Activated naive CD8-positive, alpha-beta T cell (primary cell): ENCODE data around the gene LDHA.

Experiments used
- H3K27ac Mint-ChIP-seq: one replicate; pipeline ENCODE4 v1.8.0; 2021; ENCODE audit warnings: mixed read lengths
- H3K27me3 Mint-ChIP-seq: one replicate; pipeline ENCODE4 v1.8.0; 2021; ENCODE audit warnings: mixed read lengths
- H3K36me3 Mint-ChIP-seq: one replicate; pipeline ENCODE4 v1.8.0; 2021; ENCODE audit warnings: mixed read lengths
- H3K4me1 Mint-ChIP-seq: one replicate; pipeline ENCODE4 v1.8.0; 2021; ENCODE audit warnings: low read depth, mixed read lengths
- H3K4me3 Mint-ChIP-seq: one replicate; pipeline ENCODE4 v1.8.0; 2021; ENCODE audit warnings: mild to moderate bottlenecking, mixed read lengths
- H3K9me3 Mint-ChIP-seq: one replicate; pipeline ENCODE4 v1.8.0; 2021; ENCODE audit warnings: low read depth, mixed read lengths

LDHA gene

DNA sequence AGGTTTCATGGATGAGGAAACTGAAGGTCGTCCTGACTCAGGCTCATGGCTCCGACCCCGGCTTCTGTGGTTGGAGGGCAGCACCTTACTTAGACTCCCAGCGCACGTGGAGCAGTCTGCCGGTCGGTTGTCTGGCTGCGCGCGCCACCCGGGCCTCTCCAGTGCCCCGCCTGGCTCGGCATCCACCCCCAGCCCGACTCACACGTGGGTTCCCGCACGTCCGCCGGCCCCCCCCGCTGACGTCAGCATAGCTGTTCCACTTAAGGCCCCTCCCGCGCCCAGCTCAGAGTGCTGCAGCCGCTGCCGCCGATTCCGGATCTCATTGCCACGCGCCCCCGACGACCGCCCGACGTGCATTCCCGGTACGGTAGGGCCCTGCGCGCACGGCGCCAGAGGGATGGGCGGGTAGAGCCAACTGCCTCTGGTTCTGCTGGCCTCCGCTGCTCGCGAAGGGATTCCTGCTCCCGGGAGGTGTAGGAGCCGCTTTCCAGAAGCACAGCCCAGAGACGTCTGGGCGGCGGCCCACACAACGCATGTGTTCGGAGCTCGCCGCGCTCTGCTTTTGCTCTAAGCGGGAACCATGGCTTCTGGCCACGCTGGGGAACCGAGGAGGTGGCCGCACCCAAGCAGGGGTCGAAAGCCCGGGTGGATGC, at the start of gene LDHA:
Gene LDHA (plus strand): TSS at position 289 of the 653 bp plus-strand sequence. CDS start 2,280 bp downstream, outside the sequence.
- H3K27me3 Mint-ChIP-seq: no peaks in the 10 kb centered on the region
- H3K4me3 Mint-ChIP-seq: peak within 1 kb of the TSS; percentile 96
- H3K36me3 Mint-ChIP-seq: peaks cover 16% of the 10 kb centered on the region
- H3K4me1 Mint-ChIP-seq: peaks cover 44% of the 10 kb centered on the region
- H3K9me3 Mint-ChIP-seq: no peaks in the 10 kb centered on the region
- peak within 1 kb of the TSS; percentile 98 for H3K27ac Mint-ChIP-seq

DNA sequence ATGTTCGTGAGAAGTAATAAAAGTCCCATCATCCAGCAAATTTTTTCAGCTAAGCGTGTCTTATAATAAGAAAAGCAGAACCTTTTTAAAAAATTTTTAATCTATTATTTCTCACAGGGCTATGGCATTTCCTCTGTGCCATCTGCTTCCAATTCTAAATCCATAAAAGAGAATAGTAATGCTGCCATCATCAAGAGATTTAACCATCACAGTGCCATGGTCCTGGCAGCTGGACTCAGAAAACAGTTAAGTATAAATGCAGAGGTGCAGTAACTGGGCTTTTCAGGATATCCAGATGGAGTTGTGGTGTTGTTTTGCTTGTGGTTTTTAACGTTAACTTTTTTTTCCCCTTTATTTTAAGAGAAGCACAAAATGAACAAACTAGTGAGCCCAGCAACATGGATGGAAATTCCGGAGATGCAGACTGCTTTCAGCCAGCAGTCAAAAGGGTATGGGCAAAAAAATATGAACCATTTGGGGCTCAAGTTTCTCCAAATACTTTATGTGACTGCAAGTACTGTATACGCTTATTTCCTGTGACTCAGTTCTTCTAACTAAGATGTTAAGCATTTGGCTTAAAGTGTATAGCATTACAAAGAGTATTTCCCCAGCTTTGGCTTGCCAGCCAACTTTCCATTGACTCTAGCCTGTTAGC, 46.8 kb upstream of the LDHA start:
- H3K9me3 Mint-ChIP-seq: no peaks in the 10 kb centered on the region
- no peak overlapping the region for H3K27ac Mint-ChIP-seq
- H3K27me3 Mint-ChIP-seq: no peaks in the 10 kb centered on the region
- H3K4me3 Mint-ChIP-seq: no peak overlapping the region
- H3K36me3 Mint-ChIP-seq: peaks cover 9% of the 10 kb centered on the region
- H3K4me1 Mint-ChIP-seq: no peaks in the 10 kb centered on the region

DNA sequence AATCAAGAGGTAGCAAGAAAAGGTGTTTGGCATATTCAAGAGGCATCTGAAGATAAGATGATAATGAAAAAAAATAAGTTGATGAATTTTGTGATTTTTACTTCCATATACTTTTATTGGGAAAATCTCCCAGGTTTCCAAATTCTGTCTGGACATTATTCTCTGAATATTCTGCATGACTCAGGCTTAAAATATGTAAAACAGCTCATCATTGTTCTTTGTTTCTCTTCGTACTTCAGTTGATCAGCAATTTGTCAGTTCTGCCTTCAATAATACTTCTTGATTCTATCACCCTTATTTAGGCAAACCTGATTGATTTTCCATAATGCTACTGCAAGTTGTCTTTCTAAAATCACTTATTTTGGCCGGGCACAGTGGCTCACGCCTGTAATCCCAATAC, 41.8 kb upstream of the LDHA start:
- Mint-ChIP-seq H3K4me3 (no peak overlapping the region), H3K36me3 (peaks cover 7% of the 10 kb centered on the region), H3K27ac (peak overlapping the region; percentile 41), H3K4me1 (no peaks in the 10 kb centered on the region), H3K27me3 (no peaks in the 10 kb centered on the region), H3K9me3 (no peaks in the 10 kb centered on the region)

DNA sequence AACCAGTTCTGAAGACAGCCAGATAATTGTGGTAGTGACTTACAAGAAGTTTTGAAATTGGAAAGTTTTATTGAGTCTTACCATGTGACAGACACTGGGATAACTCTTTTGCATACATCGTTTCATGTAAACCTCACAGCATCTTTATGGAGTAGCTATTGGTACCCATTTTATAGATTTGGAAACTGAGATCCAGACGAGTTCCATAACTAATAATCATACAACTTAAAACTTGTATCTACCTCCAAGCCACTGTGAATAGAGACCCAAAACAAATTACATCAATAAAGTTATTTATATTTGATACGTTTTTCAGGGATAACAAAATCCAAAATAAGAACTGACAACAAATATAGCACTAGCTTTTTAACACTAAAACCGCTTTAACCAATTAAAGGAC, 35.7 kb upstream of the LDHA start:
- Mint-ChIP-seq H3K27me3 (no peaks in the 10 kb centered on the region), H3K27ac (no peak overlapping the region), H3K4me3 (no peak overlapping the region), H3K36me3 (peaks cover 9% of the 10 kb centered on the region), H3K4me1 (no peaks in the 10 kb centered on the region), H3K9me3 (no peaks in the 10 kb centered on the region)

DNA sequence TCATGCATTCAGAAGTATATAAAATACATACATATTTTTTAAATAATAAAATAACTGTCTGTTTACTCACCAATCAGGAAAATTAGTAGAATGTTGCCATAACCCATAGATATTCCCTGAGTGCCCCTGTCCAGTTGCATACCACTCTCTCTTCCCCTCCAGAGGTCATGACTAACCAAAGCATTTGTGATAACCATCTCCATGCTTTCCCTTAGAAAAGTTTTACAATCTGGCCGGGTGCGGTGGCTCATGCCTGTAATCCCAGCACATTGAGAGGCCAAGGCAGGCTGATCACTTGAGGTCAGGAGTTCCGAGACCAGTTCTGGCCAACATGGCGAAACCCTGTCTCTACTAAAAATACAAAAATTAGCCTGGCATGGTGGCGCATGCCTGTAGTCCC, 33.2 kb upstream of the LDHA start:
- no peak overlapping the region for H3K27ac Mint-ChIP-seq
- H3K36me3 Mint-ChIP-seq: peaks cover 12% of the 10 kb centered on the region
- H3K27me3 Mint-ChIP-seq: no peaks in the 10 kb centered on the region

DNA sequence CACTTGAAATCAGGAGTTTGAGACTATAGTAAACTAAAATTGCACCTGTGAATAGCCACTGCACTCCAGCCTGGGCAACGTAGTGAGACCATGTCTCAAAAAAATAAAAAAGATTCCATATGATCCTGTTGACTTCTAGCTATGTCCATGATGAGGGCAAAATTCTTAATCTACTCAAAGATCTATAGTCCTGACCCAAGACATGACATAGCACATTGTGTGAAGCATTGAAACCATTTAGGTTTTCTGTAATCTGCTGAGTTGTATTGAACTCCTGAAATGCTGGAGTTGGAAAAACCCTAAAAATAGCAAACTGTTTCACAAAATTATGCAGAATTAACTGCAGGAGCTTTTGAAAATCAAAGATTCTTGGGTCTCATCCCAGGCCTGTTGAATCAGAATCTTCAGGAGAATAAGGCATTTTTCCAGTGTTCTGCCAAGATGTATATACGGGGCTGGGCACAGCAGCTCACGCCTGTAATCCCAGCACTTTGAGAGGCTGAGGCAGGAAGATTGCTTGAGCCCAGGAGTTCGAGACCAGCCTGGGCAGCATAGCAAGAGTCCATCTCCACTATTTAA, 29.8 kb upstream of the LDHA start:
- no peaks in the 10 kb centered on the region for H3K9me3 Mint-ChIP-seq
- H3K4me1 Mint-ChIP-seq: peaks cover 2% of the 10 kb centered on the region
- H3K36me3 Mint-ChIP-seq: peaks cover 7% of the 10 kb centered on the region
- H3K27ac Mint-ChIP-seq: no peak overlapping the region
- no peaks in the 10 kb centered on the region for H3K27me3 Mint-ChIP-seq
- H3K4me3 Mint-ChIP-seq: no peak overlapping the region

More for the DNA sequence above, 33.2 kb upstream of the LDHA start:
- Mint-ChIP-seq H3K4me3 (no peak overlapping the region), H3K9me3 (no peaks in the 10 kb centered on the region), H3K4me1 (no peaks in the 10 kb centered on the region)

DNA sequence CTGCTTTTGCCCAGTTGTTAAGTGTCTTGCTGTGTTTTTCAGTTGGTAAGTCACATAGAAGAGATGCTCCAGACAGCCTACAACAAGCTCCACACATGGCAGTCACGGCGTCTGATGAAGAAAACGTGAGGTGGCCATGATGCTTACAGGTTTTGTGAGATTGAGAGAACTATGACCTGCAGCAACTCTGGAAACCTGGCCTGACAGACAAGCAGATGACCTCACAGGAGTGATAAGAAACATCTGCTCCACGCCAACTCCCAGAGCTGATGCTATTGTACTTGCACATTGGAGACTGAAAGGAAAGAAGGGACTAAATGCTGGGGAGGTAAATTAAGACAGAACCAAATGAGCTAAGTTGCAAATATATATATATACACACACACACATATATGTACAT, 28.6 kb upstream of the LDHA start:
- H3K36me3 Mint-ChIP-seq: peaks cover 7% of the 10 kb centered on the region
- peak overlapping the region; percentile 61 for H3K27ac Mint-ChIP-seq
- H3K27me3 Mint-ChIP-seq: no peaks in the 10 kb centered on the region
- H3K4me3 Mint-ChIP-seq: no peak overlapping the region
- no peaks in the 10 kb centered on the region for H3K9me3 Mint-ChIP-seq
- H3K4me1 Mint-ChIP-seq: peaks cover 2% of the 10 kb centered on the region

DNA sequence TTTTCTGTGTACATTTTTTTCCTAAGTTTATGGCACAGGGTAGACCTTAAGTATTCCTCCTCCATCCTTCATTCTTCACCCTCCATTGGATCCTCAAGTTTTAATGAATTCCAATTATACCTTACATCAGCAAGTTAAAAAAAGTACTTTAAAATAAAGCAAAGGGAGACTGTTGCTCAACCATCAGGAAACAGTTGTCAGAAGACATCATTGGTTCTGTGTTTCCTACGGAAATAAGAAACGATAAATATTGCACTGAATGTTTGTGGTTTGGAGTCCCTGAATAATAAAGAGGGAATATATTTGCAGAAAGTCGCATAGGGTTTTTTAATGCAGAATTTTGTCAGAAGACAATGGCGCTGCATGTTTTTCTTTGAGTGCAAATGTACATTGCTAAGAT, 28.1 kb upstream of the LDHA start:
- peaks cover 9% of the 10 kb centered on the region for H3K36me3 Mint-ChIP-seq
- H3K4me3 Mint-ChIP-seq: no peak overlapping the region
- peaks cover 2% of the 10 kb centered on the region for H3K4me1 Mint-ChIP-seq
- H3K9me3 Mint-ChIP-seq: no peaks in the 10 kb centered on the region
- H3K27ac Mint-ChIP-seq: no peak overlapping the region
- H3K27me3 Mint-ChIP-seq: no peaks in the 10 kb centered on the region

DNA sequence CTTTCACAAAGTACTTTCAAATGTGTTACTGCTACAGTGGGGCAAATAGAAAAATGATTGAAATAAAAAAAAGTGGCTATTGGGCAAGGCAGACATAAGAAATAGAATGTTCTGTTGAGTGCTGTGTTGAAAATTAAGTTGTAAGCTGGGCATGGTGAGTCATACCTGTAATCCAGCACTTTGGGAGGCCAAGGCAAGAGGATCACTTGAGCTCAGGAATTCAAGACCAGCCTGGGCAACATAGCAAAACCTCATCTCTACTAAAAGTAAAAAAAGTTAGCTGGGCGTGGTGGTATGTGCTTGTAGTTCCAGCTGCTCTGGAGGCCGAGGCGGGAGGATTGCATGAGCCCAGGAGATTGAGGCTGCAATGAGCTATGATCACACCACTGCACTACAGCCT, 26.9 kb upstream of the LDHA start:
- Mint-ChIP-seq H3K27me3 (no peaks in the 10 kb centered on the region), H3K9me3 (no peaks in the 10 kb centered on the region), H3K4me1 (peaks cover 2% of the 10 kb centered on the region), H3K36me3 (peaks cover 9% of the 10 kb centered on the region), H3K27ac (peak overlapping the region; percentile 13), H3K4me3 (no peak overlapping the region)

DNA sequence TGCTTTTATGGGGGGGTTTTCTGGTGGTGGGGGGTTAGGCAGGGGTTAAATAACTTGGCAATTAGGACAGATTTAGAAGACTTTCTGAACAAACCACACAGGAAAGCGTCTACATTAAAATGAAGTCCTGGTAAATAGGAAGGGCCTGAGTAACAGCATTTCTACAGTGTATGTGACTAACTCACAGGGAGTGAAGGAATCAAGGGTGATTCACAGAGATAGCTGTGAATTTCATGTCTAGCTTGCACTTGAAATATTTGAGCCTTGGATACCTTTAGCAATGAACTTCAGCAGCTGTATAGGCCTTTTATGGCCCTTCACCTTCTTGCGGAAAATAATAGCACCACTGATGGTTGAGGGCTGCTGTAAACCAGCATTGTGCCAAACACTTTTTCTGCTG, 26.1 kb upstream of the LDHA start:
- Mint-ChIP-seq H3K9me3 (no peaks in the 10 kb centered on the region), H3K36me3 (peaks cover 9% of the 10 kb centered on the region), H3K27me3 (no peaks in the 10 kb centered on the region), H3K27ac (peak overlapping the region; percentile 56), H3K4me1 (peaks cover 2% of the 10 kb centered on the region), H3K4me3 (no peak overlapping the region)

DNA sequence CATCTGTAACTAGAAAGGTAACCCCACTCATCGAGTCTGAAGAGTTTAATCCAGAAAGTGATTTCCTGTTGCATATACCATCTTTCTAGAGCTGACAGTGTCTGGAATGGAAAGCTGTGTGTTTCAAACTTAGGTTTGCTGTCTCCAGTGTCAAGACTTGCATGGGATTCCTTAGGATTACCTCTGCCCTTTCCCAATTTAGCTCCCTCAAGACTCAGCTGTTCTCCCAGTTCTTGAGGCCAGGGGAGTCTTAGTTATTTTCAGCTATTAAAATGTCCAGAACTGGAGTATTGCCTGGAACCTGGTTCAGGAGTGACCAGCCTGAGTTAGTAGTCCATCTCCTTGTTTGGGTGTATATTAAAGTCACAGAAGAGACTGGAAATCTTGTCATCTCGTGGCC, 25.0 kb upstream of the LDHA start:
- no peaks in the 10 kb centered on the region for H3K27me3 Mint-ChIP-seq
- peaks cover 2% of the 10 kb centered on the region for H3K4me1 Mint-ChIP-seq
- H3K36me3 Mint-ChIP-seq: peaks cover 6% of the 10 kb centered on the region
- no peak overlapping the region for H3K4me3 Mint-ChIP-seq
- H3K9me3 Mint-ChIP-seq: no peaks in the 10 kb centered on the region
- H3K27ac Mint-ChIP-seq: no peak overlapping the region

DNA sequence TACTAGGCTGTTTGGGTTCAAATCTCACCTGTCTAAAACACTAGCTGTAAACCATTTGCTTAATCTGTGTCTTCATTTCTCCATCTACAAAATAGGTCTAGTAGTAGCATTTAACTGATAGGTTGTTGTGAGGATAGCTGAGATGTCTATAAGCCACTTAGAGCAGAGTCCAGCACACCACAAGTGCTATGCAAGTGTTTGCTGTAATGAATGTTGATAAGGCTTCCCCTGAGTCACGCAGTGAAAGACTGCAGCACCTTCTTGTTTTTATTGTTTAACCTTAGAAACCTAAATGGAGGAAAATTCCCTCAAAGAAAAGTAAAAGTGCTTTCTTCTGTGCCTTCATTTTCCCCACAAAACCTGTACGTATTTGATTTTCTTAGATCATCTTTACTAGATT, 23.1 kb upstream of the LDHA start:
- H3K27ac Mint-ChIP-seq: no peak overlapping the region
- no peaks in the 10 kb centered on the region for H3K9me3 Mint-ChIP-seq

DNA sequence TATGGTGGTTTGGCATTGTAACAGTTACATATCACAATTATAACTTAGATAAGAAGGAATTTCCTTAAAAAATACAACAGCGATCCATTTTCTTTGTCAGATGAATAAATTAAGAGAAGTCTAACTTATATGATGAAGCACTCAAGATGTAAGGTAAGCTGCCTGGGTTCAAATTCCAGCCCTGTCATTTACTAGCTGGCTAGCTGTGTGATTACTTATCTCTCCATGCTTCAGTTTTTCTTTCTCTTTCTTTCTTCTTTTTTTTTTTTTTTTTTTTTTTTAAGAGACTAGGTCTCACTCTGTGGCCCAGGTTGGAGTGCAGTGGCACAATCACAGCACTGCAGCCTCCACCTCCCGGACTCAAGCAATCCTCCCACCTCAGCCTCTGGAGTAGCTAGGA, 22.2 kb upstream of the LDHA start:
- Mint-ChIP-seq H3K27ac (no peak overlapping the region), H3K36me3 (peaks cover 2% of the 10 kb centered on the region), H3K4me1 (peaks cover 2% of the 10 kb centered on the region), H3K27me3 (no peaks in the 10 kb centered on the region), H3K9me3 (no peaks in the 10 kb centered on the region), H3K4me3 (no peak overlapping the region)

More for the DNA sequence above, 23.1 kb upstream of the LDHA start:
- H3K4me1 Mint-ChIP-seq: peaks cover 2% of the 10 kb centered on the region
- peaks cover 4% of the 10 kb centered on the region for H3K36me3 Mint-ChIP-seq
- no peak overlapping the region for H3K4me3 Mint-ChIP-seq
- H3K27me3 Mint-ChIP-seq: no peaks in the 10 kb centered on the region

DNA sequence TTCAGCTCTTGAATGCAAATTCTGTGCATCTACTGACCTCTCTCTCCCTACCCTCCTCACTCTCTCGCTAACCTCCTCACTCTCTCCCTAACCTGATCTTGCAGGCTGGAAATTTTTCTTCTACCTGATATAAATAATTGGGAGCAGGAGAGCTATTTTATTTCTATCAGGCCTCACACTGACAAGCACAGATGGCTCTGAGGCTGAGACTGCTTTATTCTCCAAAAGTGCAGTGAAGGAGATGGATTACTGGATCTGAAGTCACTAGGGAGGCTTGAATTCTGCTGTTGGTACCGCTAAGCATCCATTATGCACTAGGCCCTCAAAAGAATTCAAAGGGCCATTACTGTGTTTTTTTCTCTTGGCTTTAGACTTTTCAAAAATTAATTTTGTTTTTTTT, 19.4 kb upstream of the LDHA start:
- no peaks in the 10 kb centered on the region for H3K27me3 Mint-ChIP-seq
- H3K4me1 Mint-ChIP-seq: no peaks in the 10 kb centered on the region
- no peaks in the 10 kb centered on the region for H3K9me3 Mint-ChIP-seq
- H3K27ac Mint-ChIP-seq: no peak overlapping the region
- H3K36me3 Mint-ChIP-seq: peaks cover 2% of the 10 kb centered on the region
- no peak overlapping the region for H3K4me3 Mint-ChIP-seq

DNA sequence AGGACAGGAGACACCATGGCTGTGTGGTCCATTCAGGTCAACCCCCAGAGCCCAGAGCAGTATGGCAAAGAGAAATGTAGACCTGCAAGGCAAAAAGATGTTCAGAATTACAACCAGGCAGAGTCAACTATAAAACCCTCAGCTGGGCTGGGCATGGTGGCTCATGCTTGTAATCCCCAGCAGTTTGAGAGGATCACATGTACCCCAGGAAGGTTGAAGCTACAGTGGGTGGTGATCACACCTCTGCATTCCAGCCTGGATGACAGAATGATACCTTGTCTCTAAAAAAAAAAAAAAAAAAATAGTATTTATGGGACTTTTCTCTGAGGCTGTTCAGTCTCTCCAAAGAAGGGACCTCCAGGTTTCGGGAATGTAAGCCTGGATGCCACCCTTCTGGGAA, 18.4 kb upstream of the LDHA start:
- no peaks in the 10 kb centered on the region for H3K4me1 Mint-ChIP-seq
- no peaks in the 10 kb centered on the region for H3K9me3 Mint-ChIP-seq
- H3K27ac Mint-ChIP-seq: no peak overlapping the region
- H3K36me3 Mint-ChIP-seq: peaks cover 1% of the 10 kb centered on the region
- no peaks in the 10 kb centered on the region for H3K27me3 Mint-ChIP-seq
- no peak overlapping the region for H3K4me3 Mint-ChIP-seq
